ENCODE data around the gene TSEN15. TPM values are rescaled to one million over a fixed set of nuclear protein-coding genes. Genes with fewer than 3 reads are reported as not detected.
A peak's percentile ranks its signal among the peaks of the same experiment; 100 is the strongest.
"Not testable (repeated sequence)": the region's sequence is repeated elsewhere in the genome, so short reads cannot be mapped to it uniquely, and the experiment has no call there.

The TSEN15 gene
- total RNA-seq, 1 donor from 2014 or later: 27.2 TPM

DNA sequence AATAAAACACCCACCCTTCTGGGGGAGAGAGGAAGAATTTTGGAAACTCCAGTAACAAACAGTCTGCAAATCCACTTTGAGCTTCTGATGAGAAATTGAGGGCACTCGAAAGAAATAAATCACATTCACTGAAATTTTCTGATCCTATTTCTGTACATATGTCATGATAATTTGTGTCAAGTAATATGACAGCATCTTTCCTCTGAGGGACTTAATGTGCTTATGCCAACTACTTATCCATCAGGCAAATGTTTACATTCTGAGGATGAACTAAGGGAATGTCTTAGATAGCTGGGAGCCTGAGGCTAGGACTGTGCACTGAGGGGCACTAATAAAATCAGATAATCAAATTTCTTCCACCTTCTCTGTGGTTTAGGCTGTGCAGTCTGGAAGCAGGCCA, 44.5 kb downstream of the TSEN15 start:
- ATAC-seq: no peak
- intact Hi-C loops (cut with DNase I): no loop called here

DNA sequence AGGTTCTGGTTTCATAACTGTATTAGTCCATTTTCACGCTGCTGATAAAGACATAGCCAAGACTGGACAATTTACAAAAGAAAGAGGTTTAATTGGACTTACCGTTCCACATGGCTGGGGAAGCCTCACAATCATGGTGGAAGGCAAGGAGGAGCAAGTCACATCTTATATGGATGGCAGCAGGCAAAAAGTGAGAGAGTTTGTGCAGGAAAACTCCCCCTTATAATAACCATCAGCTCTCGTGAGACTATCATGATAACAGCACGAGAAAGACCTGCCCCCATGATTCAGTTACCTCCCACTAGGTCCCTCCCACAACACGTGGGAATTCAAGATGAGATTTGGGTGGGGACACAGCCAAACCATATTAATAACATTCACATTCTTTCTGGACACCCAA, 45.0 kb downstream of the TSEN15 start:
- intact Hi-C loops (cut with DNase I); H3K27me3 ChIP-seq; H3K4me1 ChIP-seq; DNase-seq; H3K9me3 ChIP-seq; ATAC-seq; H3K4me3 ChIP-seq; H3K36me3 ChIP-seq; H3K27ac ChIP-seq: not testable (repeated sequence)

More for the DNA sequence above, 44.5 kb downstream of the TSEN15 start:
- no peaks in the 10 kb centered on the region for H3K9me3 ChIP-seq
- no peaks in the 10 kb centered on the region for H3K36me3 ChIP-seq
- no peak overlapping the region for H3K4me3 ChIP-seq
- no peaks in the 10 kb centered on the region for H3K4me1 ChIP-seq
- no peak for DNase-seq
- H3K27me3 ChIP-seq: no peaks in the 10 kb centered on the region
- TF ChIP-seq, protein P1, sequence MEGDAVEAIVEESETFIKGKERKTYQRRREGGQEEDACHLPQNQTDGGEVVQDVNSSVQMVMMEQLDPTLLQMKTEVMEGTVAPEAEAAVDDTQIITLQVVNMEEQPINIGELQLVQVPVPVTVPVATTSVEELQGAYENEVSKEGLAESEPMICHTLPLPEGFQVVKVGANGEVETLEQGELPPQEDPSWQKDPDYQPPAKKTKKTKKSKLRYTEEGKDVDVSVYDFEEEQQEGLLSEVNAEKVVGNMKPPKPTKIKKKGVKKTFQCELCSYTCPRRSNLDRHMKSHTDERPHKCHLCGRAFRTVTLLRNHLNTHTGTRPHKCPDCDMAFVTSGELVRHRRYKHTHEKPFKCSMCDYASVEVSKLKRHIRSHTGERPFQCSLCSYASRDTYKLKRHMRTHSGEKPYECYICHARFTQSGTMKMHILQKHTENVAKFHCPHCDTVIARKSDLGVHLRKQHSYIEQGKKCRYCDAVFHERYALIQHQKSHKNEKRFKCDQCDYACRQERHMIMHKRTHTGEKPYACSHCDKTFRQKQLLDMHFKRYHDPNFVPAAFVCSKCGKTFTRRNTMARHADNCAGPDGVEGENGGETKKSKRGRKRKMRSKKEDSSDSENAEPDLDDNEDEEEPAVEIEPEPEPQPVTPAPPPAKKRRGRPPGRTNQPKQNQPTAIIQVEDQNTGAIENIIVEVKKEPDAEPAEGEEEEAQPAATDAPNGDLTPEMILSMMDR (IDR thresholded peaks at IDR 0.05): no peak
- no peak overlapping the region for H3K27ac ChIP-seq

DNA sequence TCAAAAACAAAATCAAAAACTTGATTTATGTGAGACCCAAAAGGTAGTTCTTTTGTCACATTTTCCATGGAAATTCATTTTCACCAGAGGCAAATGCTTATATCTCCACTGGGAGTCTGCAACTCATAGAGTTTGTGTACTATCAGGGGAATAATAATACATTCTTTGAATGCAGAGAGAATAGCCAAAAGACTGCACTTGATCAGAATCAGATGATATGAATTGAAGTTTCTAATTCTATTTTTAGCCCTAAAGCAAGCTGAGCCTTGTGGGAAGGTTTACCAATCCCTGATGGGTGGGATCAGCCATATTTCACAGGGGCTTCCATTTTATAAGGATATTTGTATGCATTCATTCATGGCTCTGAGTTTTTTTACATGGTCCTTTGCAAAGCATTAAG, 49.6 kb downstream of the TSEN15 start:
- Histone ChIP-seq H3K27ac (no peak overlapping the region), H3K4me3 (no peak overlapping the region), H3K4me1 (no peaks in the 10 kb centered on the region), H3K36me3 (no peaks in the 10 kb centered on the region), H3K27me3 (no peaks in the 10 kb centered on the region), H3K9me3 (no peaks in the 10 kb centered on the region)
- TF ChIP-seq, protein P1 (IDR thresholded peaks at IDR 0.05): no peak
- ATAC-seq (no peak), DNase-seq (no peak)
- intact Hi-C loops (cut with DNase I): no loop called here

DNA sequence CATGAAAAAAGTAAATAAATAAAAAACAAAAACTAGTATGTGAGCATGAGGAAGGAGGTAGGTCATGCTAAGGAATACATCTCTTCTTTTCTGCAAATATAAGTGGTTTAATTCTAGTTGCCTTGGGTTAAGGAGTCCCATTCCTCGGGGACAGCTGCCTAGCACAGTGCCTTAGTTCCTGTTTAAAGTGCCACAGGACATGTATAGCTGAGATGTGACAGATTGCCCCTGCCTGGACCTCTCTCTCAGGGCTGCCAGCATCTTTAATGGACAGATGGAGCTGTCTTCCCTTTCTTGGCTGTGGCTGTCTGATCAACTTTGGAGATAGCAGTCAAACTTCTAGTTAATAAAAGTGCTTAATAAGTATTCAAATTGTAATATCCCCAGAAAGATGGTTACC, 50.0 kb downstream of the TSEN15 start:
- Histone ChIP-seq H3K4me3 (no peak overlapping the region), H3K9me3 (peaks cover 2% of the 10 kb centered on the region), H3K27ac (no peak overlapping the region), H3K36me3 (no peaks in the 10 kb centered on the region), H3K27me3 (no peaks in the 10 kb centered on the region), H3K4me1 (no peaks in the 10 kb centered on the region)
- TF ChIP-seq, protein P1 (IDR thresholded peaks at IDR 0.05): no peak
- intact Hi-C loops (cut with DNase I): no loop called here
- DNase-seq: no peak
- ATAC-seq: no peak

DNA sequence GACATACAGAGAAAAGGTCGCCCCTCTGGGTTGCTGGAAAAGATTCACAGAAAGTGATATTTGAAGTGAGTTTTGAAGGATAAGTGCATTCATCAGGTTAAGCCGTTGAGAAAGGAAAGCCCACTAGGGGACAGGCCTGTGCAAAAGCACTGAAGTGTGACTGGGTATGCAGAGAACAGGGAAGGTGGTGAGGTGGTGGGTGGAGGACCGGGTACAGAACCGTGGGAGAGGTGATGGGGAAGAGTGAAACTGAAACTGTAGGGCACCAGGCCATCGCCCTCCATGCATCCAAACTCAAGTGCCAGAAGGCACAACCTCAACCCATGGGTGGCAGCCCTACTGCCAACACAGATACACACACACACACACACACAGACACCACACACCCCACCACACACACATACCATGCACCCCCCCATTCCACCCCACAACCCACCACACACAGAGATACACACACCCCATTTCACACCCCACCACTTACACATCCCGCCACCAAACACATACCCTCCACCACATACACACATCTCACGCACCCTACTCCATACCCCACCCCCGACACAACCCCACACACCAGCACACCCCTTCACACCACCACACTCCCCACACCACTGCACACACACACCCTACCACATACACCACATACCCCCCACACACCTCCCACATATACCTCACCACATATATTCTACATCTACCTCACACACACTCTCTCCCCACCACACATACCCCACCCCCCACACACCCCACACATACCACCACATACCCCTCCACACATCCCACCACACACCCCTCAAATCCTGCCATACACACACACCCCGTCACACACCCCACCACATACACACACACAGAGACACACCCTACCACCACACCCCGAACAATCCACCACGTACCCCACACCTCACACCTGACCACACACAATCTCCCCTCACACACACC, 59.0 kb downstream of the TSEN15 start:
- H3K9me3 ChIP-seq: peaks cover 5% of the 10 kb centered on the region
- intact Hi-C loops (cut with DNase I): no loop called here
- H3K36me3 ChIP-seq: no peaks in the 10 kb centered on the region
- TF ChIP-seq, protein P1 (IDR thresholded peaks at IDR 0.05): no peak
- ATAC-seq (peak; percentile 46), DNase-seq (no peak)
- no peaks in the 10 kb centered on the region for H3K4me1 ChIP-seq
- no peak overlapping the region for H3K27ac ChIP-seq
- H3K4me3 ChIP-seq: no peak overlapping the region
- H3K27me3 ChIP-seq: no peaks in the 10 kb centered on the region

DNA sequence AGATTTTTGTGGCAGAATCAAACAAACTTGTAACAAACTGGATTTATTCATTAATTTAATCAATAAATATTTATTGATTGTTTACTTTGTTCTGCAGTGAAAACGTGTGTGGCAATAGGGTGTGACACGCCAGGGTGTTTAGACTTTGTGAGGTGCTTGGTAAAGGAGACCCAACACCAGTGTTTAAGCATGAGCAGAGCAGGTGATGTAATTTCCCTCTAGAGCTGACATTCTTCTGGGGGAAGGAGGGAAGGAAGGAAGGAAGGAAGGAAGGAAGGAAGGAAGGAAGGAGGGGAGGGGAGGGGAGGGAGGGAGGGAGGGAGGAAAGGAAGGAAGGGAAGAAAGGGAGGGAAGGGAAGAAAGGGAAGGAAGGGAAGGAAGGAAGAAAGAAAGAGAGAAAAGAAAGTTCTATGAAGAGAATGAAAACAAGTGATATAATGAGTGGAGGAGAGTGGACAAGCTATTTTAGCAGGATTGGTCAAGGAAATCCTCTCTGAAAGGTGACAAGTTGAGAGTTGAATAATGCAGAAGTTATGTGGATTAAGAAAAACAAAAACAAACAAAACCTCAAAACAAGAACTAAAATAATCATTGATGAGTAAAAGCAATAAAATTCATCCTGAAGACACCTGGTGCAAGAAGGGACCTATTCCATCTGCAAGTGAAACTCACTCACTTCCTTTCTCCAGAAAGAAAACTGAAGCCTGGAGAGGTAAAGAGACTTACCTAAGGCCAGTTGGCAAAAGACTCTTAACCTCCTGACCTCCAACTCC, 60.8 kb downstream of the TSEN15 start:
- H3K9me3 ChIP-seq: no peaks in the 10 kb centered on the region
- DNase-seq (no peak), ATAC-seq (no peak)
- H3K36me3 ChIP-seq: no peaks in the 10 kb centered on the region
- intact Hi-C loops (cut with DNase I): no loop called here
- H3K27ac ChIP-seq: no peak overlapping the region
- H3K4me1 ChIP-seq: no peaks in the 10 kb centered on the region
- H3K27me3 ChIP-seq: no peaks in the 10 kb centered on the region
- TF ChIP-seq, protein P1 (IDR thresholded peaks at IDR 0.05): no peak
- no peak overlapping the region for H3K4me3 ChIP-seq
